Muscle of back (tissue), 11 donors: Measurements from ENCODE around the gene MXRA8. TPM values are rescaled to one million over a fixed set of nuclear protein-coding genes. Genes with fewer than 3 reads are reported as not detected.

Source experiments
- DNase-seq, 3 donors: peaks; one replicate each; pipeline versions ENCODE4 v3.0.0 to v3.0.0-alpha.2; 2013
- polyA plus RNA-seq, 10 donors: library from polyadenylated mRNA; unstranded; fragments of 120-200 nt; gene quantifications; one replicate each; pipeline ENCODE4 v1.2.1, GENCODE V29; 2013; ENCODE audit not compliant: insufficient read length in 10 of 10

MXRA8 gene
- polyA plus RNA-seq, 10 donors = 52.6 to 111 (median 69.8) TPM

DNA sequence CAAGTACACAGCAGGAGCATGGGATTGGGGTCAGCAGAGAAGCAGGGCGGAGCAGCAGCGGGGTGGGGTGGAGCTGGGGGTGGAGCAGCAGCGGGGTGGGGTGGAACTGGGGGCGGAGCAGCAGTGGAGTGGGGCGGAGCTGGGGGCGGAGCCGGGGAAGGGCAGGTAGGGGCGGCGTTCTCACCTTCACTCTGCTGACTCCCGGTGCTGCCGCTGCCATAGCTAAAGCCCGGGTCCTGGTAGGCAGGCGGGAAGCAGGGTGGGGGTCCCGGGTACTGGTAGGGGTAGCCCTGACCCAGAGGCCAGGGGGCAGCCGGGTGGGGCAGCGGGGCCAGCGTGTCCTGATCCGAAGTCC lies 20.6 kb downstream of the MXRA8 start:
- DNase-seq = no peak

DNA sequence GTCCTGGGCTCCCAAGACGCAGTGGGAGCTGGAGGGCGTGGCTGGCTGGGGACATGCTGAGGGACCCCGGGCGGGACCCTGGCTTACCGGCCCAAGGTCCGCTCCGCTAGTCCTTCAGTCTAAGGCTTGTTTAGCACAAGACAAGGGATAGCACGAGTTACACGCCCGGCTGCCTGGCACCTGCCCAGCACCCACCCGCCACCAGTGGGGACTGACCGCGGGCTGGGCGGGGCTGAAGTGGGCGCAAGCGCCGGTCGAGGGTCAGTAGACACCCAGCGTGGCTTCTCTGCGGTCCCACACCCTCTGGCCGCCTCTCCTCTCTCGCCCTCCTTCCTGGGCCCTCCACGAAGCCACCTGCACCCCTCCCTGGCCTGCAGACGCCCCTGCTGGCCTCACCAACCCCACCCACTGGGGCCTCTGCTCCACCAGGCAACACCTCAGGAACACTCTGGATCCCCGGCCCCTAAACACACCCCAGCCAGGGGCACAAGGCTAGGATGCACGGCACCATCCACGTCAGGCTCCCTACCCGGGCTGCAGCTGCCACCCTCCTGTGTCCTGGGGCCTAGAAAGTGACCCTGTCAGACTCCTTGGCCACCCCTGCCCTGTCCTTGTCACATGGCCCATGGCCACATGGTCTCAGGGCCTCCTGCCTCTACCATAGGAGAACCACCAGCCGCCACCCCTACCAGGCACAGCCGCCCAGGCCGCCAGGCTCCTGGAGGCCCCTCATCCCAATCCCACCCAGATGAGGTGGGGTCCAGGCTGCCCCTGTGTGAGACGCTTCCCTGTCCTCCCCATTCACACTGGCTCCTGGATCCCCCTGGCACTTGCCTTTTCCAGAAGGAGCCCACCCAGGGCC lies 21.2 kb downstream of the MXRA8 start:
- no peak for DNase-seq

DNA sequence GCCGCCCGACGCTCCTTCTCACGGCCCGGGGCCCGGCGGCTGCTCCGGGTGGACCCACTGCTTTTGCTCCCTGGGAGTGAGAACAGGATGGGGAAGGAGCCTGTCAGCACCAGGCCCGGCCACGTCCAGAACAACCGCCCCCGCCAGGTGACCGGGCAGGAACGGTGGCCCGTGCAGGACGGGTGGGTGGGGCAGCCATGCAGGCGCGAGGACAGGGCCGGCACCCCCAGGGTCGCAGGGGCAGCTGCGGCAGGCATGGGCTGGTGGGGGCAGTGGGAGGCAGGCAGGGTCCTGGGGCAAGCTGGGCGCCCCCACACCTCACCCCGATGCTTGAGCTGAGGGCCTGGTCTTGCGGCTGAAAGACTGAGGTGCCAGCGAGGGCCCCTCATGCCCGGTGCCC lies 21.9 kb downstream of the MXRA8 start:
- no peak for DNase-seq

DNA sequence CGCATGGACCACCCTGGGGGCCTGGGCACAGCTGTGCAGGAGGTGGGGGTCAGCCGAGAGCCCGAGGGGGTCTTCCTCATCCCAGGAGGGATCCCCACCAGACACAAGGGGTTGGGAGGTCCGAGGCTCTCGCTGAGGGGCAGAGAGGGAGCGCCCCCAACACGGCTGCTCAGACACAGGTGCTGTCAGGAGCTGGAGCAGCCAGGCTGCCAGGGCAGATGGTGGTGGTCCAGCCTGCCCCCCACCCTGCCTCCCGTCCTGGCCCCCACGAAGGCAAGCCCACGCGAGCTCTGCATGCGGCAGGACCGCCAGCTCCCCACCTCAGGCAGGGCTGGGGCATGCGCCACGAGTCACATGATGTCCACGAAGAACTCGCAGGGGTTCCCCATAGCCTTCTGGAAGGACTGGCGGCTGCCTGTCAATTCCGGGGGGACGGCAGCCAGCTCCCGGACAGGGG lies 22.5 kb downstream of the MXRA8 start:
- no peak for DNase-seq

DNA sequence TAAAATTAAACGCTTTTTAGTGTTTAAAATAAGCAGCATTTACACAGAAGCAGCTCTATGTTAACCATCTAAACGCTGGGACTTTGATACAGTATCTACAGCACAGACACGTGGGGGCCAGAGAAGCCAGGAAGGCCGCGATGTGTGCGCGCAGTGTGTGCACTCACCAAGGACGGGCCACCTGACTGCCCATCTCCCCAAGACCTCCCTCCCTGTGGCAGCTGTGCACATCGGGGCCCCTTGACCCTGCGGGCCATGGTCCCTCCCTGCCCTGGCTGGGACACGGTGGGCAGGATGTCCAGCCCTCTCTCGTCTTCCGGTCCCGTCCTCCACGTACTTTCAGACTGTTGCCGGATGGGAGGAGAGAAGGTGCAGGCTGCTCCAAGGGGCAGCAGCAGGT lies 23.1 kb downstream of the MXRA8 start:
- DNase-seq = no peak

DNA sequence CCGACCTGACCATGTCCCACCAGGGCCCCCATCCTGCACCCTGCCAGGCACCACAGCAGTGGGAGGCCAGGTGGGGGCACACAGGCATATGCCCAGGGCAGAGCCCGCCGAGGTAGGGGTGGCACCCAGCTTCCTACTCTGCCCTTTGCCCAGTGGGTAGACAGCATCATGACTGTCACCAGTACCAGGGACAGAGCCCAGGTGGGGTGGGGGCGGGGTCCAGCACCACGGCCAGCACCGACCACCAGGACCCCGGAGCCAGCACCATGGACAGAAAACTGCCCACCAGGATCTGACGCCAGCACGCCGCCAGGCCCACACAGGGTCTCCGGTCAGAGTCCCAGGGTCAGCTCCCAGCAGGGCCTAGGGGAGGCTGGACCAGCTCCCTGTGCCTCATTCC lies 23.5 kb downstream of the MXRA8 start:
- no peak for DNase-seq

DNA sequence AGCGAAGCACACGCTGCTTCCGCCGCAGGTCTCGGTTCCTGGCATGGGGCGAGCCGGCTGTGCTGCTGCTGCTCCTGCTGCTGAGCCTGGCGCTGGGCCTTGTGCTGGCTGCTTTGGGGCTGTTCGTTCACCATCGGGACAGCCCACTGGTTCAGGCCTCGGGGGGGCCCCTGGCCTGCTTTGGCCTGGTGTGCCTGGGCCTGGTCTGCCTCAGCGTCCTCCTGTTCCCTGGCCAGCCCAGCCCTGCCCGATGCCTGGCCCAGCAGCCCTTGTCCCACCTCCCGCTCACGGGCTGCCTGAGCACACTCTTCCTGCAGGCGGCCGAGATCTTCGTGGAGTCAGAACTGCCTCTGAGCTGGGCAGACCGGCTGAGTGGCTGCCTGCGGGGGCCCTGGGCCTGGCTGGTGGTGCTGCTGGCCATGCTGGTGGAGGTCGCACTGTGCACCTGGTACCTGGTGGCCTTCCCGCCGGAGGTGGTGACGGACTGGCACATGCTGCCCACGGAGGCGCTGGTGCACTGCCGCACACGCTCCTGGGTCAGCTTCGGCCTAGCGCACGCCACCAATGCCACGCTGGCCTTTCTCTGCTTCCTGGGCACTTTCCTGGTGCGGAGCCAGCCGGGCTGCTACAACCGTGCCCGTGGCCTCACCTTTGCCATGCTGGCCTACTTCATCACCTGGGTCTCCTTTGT lies 24.7 kb downstream of the MXRA8 start:
- DNase-seq = no peak

DNA sequence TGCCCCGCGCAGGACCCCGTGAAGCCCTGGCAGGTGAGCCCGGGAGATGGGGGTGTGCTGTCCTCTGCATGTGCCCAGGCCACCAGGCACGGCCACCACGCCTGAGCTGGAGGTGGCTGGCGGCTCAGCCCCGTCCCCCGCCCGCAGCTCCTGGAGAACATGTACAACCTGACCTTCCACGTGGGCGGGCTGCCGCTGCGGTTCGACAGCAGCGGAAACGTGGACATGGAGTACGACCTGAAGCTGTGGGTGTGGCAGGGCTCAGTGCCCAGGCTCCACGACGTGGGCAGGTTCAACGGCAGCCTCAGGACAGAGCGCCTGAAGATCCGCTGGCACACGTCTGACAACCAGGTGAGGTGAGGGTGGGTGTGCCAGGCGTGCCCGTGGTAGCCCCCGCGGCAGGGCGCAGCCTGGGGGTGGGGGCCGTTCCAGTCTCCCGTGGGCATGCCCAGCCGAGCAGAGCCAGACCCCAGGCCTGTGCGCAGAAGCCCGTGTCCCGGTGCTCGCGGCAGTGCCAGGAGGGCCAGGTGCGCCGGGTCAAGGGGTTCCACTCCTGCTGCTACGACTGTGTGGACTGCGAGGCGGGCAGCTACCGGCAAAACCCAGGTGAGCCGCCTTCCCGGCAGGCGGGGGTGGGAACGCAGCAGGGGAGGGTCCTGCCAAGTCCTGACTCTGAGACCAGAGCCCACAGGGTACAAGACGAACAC lies 25.4 kb downstream of the MXRA8 start:
- no peak for DNase-seq

DNA sequence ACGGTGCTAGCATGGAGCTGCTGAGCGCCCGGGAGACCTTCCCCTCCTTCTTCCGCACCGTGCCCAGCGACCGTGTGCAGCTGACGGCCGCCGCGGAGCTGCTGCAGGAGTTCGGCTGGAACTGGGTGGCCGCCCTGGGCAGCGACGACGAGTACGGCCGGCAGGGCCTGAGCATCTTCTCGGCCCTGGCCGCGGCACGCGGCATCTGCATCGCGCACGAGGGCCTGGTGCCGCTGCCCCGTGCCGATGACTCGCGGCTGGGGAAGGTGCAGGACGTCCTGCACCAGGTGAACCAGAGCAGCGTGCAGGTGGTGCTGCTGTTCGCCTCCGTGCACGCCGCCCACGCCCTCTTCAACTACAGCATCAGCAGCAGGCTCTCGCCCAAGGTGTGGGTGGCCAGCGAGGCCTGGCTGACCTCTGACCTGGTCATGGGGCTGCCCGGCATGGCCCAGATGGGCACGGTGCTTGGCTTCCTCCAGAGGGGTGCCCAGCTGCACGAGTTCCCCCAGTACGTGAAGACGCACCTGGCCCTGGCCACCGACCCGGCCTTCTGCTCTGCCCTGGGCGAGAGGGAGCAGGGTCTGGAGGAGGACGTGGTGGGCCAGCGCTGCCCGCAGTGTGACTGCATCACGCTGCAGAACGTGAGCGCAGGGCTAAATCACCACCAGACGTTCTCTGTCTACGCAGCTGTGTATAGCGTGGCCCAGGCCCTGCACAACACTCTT lies 26.2 kb downstream of the MXRA8 start:
- no peak for DNase-seq

DNA sequence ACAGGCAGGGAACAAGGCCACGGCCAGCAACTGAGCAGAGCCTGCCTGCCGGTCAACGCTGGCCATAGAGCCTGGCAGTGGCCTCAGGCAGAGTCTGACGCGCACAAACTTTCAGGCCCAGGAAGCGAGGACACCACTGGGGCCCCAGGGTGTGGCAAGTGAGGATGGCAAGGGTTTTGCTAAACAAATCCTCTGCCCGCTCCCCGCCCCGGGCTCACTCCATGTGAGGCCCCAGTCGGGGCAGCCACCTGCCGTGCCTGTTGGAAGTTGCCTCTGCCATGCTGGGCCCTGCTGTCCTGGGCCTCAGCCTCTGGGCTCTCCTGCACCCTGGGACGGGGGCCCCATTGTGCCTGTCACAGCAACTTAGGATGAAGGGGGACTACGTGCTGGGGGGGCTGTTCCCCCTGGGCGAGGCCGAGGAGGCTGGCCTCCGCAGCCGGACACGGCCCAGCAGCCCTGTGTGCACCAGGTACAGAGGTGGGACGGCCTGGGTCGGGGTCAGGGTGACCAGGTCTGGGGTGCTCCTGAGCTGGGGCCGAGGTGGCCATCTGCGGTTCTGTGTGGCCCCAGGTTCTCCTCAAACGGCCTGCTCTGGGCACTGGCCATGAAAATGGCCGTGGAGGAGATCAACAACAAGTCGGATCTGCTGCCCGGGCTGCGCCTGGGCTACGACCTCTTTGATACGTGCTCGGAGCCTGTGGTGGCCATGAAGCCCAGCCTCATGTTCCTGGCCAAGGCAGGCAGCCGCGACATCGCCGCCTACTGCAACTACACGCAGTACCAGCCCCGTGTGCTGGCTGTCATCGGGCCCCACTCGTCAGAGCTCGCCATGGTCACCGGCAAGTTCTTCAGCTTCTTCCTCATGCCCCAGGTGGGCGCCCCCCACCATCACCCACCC lies 27.0 kb downstream of the MXRA8 start, which contains the start of gene TAS1R3:
Gene TAS1R3, plus strand, starts transcription at position 213 of the 898 bp plus-strand sequence. Its CDS starts 66 bp downstream, at position 279.
- no peak for DNase-seq

DNA sequence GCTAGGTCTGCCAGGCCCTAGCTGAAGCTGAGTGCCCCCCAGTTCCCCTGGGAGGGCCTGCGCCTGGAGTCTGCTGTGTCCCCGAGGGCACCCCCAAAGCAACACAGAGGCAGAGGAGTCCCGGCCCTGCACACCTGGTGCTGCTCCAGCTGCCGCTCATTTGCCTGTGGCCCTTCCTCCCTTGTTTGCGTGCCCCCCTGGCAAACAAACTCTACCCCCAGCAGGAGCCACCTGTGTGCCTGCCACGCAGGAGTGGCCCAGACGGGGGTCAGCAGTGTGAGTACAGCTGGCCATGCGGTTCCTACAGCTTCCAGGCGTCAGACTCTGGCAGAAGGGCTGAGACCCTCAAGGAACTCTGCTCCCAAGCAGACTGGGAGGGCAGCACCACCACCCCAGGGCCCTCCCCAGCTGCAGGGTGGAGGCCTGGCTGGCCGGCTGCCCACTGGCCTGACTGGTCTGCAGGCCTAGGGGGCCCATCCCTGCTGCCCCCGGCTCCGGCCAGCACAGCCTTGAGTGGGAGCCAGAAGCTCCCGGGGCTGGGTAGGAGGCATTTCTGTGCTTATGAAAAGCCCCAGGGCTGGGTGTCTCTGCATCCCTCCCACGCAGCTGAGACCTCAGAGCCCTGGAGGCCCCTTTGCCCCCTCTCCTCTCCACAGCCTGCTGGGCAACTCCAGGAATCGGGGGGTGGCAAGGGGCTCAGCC lies 27.8 kb downstream of the MXRA8 start:
- no peak for DNase-seq

DNA sequence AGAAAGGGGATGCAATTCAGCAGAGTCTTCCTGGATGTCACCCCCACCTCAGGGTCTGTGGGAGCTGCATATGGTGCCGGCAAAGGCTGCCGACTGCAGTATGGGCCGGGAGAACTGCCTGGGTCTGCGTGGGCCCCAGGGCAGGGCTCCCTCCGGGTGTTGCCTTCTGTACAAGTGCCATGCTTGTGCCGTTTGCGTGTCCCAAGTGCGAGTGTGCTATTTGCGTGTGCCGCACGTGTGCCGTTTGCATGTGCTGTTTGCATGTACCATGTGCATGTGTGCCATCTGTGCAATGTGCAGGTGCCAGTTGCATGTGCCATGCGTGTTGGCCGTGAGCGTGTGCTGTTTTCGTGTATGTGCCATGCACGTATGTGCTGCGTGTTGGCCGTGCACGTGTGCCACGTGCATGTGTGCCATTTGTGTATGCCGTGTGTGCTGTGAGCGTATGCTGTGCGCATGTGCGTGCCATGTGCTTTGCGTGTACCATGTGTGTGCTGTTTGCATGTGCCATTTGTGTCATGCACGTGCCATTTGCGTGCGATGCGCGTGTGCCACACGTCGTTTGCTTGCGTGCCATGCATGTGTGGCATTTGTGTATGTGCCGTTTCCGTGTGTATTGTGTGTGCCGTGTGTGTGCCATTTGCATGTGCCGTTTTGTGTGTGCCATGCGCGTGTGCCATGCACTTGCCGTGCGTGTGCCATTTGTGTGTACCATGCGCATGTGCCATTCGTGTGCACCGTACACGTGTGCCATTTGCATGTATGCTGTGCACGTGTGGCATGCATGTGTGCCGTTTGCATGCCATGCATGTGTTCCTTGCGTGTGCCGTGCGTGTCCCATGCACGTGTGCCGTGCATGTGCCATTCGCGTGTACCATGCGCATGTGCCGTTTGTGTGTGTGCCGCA lies 28.8 kb downstream of the MXRA8 start:
- DNase-seq = no peak

DNA sequence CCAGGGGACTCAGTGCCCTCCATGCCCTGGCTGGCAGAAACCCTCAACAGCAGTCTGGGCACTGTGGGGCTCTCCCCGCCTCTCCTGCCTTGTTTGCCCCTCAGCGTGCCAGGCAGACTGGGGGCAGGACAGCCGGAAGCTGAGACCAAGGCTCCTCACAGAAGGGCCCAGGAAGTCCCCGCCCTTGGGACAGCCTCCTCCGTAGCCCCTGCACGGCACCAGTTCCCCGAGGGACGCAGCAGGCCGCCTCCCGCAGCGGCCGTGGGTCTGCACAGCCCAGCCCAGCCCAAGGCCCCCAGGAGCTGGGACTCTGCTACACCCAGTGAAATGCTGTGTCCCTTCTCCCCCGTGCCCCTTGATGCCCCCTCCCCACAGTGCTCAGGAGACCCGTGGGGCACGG lies 30.1 kb downstream of the MXRA8 start:
- no peak for DNase-seq

DNA sequence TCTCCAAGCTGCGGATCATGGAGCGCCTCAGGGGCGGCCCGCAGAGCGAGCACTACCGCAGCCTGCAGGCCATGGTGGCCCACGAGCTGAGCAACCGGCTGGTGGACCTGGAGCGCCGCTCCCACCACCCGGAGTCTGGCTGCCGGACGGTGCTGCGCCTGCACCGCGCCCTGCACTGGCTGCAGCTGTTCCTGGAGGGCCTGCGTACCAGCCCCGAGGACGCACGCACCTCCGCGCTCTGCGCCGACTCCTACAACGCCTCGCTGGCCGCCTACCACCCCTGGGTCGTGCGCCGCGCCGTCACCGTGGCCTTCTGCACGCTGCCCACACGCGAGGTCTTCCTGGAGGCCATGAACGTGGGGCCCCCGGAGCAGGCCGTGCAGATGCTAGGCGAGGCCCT lies 31.1 kb downstream of the MXRA8 start:
- no peak for DNase-seq

DNA sequence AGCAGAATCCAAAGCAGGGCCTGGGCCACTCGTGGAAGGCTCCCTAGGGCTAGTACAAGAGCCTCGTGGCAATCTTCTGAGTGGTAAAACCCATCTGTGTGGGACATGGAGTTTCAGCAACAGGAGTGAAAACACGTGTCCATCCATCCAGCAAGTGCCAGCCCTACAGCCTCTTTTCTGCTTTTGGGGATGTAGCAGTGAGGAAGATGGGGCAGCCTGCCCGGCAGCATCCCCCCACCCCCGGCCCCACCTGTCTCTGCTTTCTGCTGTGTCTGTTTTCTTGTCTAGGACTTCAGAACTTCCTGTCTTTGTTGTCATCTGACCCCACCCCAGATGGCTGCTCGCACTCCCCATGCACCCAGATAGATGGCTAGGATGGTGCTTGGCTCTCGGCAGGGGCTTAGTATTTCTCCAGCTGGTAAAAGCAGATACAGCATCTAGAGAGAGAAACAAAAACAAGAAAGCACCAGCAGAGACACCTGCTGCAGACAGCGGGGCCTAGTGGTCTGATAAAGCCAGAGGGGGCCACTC lies 32.2 kb downstream of the MXRA8 start:
- DNase-seq = no peak

DNA sequence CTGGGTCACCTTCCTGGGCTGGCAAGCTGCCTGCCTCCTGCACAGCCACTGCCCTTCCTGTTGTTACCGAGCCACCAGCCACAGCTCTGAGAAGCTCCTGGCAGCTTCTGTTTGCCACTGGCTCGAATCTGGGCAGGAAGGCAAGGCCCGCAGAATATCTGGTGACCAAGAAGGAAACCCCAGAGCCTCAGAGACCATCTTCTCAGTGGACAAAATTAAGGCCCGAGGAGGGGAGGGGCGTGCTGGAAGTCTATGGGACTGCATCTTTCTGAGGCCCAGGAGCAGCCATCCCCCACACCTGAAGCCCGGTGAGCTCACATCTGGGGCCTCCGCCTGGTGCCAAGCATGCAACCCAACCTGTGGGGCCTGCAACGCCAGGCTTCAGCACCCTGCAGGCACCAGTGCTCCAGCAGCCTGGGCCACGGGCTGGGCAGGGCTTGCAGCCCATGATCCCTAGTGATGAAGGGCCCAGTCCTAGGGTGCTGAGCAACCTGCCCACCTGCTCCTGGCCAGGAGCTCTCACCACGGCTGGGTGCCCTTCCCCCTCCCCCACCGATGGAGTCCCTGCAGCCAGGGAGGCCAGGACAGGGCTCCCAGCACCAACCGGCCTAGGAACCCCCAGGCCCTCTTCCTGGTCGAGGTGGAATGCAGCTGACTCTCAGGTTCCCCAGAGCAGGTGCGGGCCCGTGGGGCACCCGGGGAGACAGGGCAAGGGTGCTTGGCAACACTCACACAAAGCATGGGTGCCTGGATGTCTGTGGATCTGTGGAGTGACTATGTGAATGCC lies 32.9 kb downstream of the MXRA8 start:
- no peak for DNase-seq

DNA sequence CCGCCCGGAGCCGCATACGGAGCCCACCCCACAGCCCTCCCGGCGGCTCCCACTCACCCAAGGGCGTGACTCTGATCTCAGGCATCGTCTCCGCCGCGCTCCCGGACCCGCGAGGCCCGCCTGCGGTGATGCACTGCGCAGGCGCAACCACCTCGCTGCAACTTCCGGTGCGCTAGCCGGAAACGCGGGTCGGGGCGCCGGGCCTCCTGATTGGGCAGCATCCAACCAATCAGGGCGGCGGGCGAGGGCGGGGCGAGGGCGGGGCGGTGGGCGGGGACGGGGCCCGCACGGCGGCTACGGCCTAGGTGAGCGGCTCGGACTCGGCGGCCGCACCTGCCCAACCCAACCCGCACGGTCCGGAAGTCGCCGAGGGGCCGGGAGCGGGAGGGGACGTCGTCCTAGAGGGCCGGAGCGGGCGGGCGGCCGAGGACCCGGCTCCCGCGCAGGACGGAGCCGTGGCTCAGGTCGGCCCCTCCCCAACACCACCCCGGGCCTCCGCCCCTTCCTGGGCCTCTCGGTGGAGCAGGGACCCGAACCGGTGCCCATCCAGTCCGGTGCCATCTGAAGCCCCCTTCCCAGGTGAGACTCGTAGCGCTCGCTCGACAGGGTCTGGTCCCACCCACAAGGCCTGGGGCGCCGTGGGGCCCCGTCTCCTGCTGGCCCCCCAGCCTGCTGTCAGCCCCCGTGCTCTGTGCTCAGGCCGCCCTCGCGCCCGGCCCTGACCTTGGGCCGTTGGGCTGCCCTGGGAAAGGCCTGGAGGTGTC lies 33.6 kb downstream of the MXRA8 start, which contains the start of the genes CPTP and INTS11:
Gene CPTP, plus strand, starts transcription at position 279 of the 764 bp plus-strand sequence. CDS start 2,109 bp downstream, outside the sequence.
Gene INTS11, minus strand, starts transcription at position 137 of the 764 bp plus-strand sequence. Its CDS starts 52 bp downstream, at position 85.
- DNase-seq = peak; percentile 90 to 96 (median 94)
